Smooth muscle cell (in vitro differentiated cells): ENCODE results near the gene GLIS1. TPM values are rescaled to one million over a fixed set of nuclear protein-coding genes. Genes with fewer than 3 reads are reported as not detected.

Source experiments
- DNase-seq: peaks from one replicate; lab custom pipeline; 2025; ENCODE audit not compliant: unreplicated experiment; lab: John Stamatoyannopoulos, UW
- H2AFZ ChIP-seq: fragments of 200-600 bp; sonication (generic); 2 replicates; pipeline ENCODE4 v1.6.0; 2016; ENCODE audit warnings: antibody characterized with exemption, low read depth, mild to moderate bottlenecking
- H3F3A ChIP-seq: fragments of 200-600 bp; sonication (generic); 2 replicates; pipeline ENCODE4 v1.6.0; 2017; ENCODE audit warnings: antibody characterized with exemption, low read depth
- H3K27ac ChIP-seq: fragments of 200-600 bp; sonication (generic); 2 replicates; pipeline ENCODE4 v1.5.1; 2016; ENCODE audit warnings: low read depth, mild to moderate bottlenecking
- H3K27me3 ChIP-seq: fragments of 200-600 bp; sonication (generic); 2 replicates; pipeline ENCODE4 v1.6.1; 2016; ENCODE audit warnings: low read depth, mild to moderate bottlenecking
- H3K36me3 ChIP-seq: fragments of 200-600 bp; sonication (generic); 2 replicates; pipeline ENCODE4 v1.5.1; 2016; ENCODE audit warnings: low read depth
- H3K4me1 ChIP-seq: fragments of 200-600 bp; sonication (generic); 2 replicates; pipeline ENCODE4 v1.5.1; 2016; ENCODE audit warnings: low read depth
- H3K4me2 ChIP-seq: fragments of 200-600 bp; sonication (generic); 2 replicates; pipeline ENCODE4 v1.6.0; 2016; ENCODE audit warnings: mild to moderate bottlenecking
- H3K4me3 ChIP-seq: fragments of 200-600 bp; sonication (generic); 2 replicates; pipeline ENCODE4 v1.5.1; 2016; ENCODE audit warnings: mild to moderate bottlenecking
- H3K79me2 ChIP-seq: fragments of 200-600 bp; sonication (generic); 2 replicates; pipeline ENCODE4 v1.6.0; 2016; ENCODE audit warnings: low read depth, mild to moderate bottlenecking
- H3K9ac ChIP-seq: fragments of 200-600 bp; sonication (generic); 2 replicates; pipeline ENCODE4 v1.6.0; 2016; ENCODE audit warnings: low read depth
- H3K9me3 ChIP-seq: fragments of 200-600 bp; sonication (generic); replicated peaks from 2 replicates; pipeline ENCODE4 v1.5.1; 2016; ENCODE audit warnings: low read depth
- H4K20me1 ChIP-seq: fragments of 200-600 bp; sonication (generic); 2 replicates; pipeline ENCODE4 v1.6.0; 2016; ENCODE audit warnings: low read depth
- CTCF ChIP-seq: fragments of 200-600 bp; sonication (generic); IDR thresholded peaks from 2 replicates; pipeline ENCODE4 v1.5.1; 2017; ENCODE audit warnings: borderline replicate concordance, mild to moderate bottlenecking, antibody characterized with exemption; ENCODE audit not compliant: insufficient read depth, poor library complexity, severe bottlenecking
- WGBS: methylation state at CpG from one replicate; pipeline ENCODE4 v1.1.7; 2016; ENCODE audit warnings: low lambda C conversion rate; 5-methylcytosine and 5-hydroxymethylcytosine counted together
- polyA plus RNA-seq: library from polyadenylated mRNA; unstranded; fragments of >200 nt; fragmentation: Nextera tagmentation; extraction: Ambion mirVana; gene quantifications from 2 replicates; pipeline ENCODE4 v1.2.1, GENCODE V29; 2016
- total RNA-seq: library from RNA; depleted of rRNA; stranded (reverse); fragments of >200 nt; gene quantifications from 2 replicates; pipeline ENCODE4 v1.2.3, GENCODE V29; 2014

Gene GLIS1
- total and polyA plus RNA-seq, 2 experiments from 2014 or later, result 0.36 to 4.9 TPM

DNA sequence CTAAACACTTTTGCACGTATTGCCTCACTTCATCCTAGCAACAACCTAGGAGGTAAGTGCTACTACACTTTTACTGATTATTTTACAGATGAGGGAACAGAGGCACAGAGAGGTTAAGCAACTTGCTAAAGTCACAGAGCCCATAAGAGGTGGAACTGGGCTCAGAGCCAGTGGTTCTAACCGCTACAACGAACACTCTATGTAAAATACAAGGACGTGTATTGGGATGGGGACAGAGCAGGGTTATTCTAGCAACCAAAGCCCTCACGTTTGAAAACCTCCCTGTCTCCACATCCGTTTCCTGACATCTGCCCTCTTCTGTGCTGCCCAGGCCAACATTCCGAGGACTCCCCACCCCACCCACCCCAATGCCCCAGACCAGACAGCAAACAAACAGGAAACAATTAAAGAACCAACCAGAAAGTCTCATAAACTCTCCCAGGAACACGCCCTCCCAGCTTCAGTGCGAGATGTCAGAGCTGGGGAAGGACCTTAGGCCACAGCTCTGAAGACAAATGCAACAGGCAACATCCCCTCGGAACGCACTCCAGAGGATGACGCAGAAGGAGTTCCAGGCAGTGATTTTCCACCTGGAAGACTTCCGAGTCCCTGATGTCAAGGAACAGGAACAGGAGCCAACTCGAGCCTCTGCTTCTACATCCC is 41.1 kb downstream of the GLIS1 start:
- H3K36me3 ChIP-seq, result no peaks in the 10 kb centered on the region
- H3K27ac ChIP-seq, result peak overlapping the region; percentile 33
- H3K4me2 ChIP-seq, result peak overlapping the region; percentile 17
- H3K9ac ChIP-seq, result peak overlapping the region; percentile 6
- no peaks in the 10 kb centered on the region for H3F3A ChIP-seq
- H3K4me1 ChIP-seq, result no peaks in the 10 kb centered on the region
- H3K79me2 ChIP-seq, result no peaks in the 10 kb centered on the region
- TF ChIP-seq CTCF, result no peak
- no peaks in the 10 kb centered on the region for H3K9me3 ChIP-seq
- H3K27me3 ChIP-seq, result no peaks in the 10 kb centered on the region
- H2AFZ ChIP-seq, result no peak overlapping the region
- no peaks in the 10 kb centered on the region for H4K20me1 ChIP-seq
- no peak for DNase-seq
- H3K4me3 ChIP-seq, result no peak overlapping the region
- WGBS, result 39% methylated on average over 14 of the region's 14 CpGs

DNA sequence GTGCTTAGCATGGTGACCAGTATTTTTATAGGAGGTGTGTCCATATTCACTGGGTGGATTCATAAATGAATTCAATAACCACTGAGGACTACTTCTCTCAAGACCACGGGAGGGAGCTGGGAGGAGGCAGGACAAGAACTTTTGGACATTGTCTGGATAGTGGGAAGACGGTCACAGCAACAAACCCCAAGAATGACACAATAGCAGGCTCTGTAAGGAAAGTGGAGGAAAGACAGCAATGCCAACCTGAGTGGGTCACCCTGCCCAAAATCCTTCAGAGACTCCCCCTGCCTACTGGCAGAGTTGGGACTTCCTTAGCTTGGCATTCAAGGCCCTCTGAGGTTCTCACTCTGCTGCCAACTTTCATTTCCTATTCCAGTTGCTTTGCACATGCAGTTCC is 42.0 kb downstream of the GLIS1 start:
- Histone ChIP-seq H3K9me3 (no peaks in the 10 kb centered on the region), H3K27me3 (no peaks in the 10 kb centered on the region), H3F3A (no peaks in the 10 kb centered on the region), H2AFZ (no peak overlapping the region), H3K9ac (no peak overlapping the region), H3K4me3 (no peak overlapping the region), H3K4me2 (no peak overlapping the region), H3K79me2 (no peaks in the 10 kb centered on the region), H4K20me1 (no peaks in the 10 kb centered on the region), H3K27ac (no peak overlapping the region), H3K4me1 (no peaks in the 10 kb centered on the region), H3K36me3 (no peaks in the 10 kb centered on the region)
- DNase-seq, result no peak
- 98% methylated on average over 2 of the region's 2 CpGs for WGBS
- no peak for TF ChIP-seq CTCF

- Histone ChIP-seq H3K79me2 (no peaks in the 10 kb centered on the region), H3K9me3 (no peaks in the 10 kb centered on the region), H3K4me1 (no peaks in the 10 kb centered on the region), H3F3A (no peaks in the 10 kb centered on the region), H4K20me1 (no peaks in the 10 kb centered on the region), H3K4me3 (no peak overlapping the region), H3K27ac (no peak overlapping the region), H3K36me3 (no peaks in the 10 kb centered on the region), H3K27me3 (no peaks in the 10 kb centered on the region), H2AFZ (no peak overlapping the region), H3K4me2 (no peak overlapping the region), H3K9ac (no peak overlapping the region)
- no peak for DNase-seq
- no peak for TF ChIP-seq CTCF
- WGBS, result 84% methylated on average over 11 of the region's 11 CpGs
Measured at GRCh38 chr1:53696571-53696970, 42.4 kb downstream of the GLIS1 start.

DNA sequence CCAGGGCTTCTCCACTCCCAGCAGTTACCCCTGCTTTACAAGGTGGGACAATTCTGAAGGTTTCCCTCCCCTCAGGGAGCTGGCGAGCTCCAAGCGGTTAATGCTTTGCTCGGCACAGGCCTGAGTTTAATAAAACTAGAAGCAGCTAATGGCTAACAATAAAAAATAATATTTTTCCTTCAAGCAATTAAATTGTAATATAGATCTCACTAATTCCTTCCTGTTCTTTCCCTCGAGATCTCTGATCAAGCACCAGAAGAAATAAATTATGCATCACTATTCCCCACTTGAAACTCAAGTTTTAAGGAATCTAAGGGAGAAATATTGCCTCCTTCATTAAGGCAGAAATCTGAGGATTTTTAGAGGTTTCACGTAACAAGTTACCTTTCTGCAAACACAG is 42.9 kb downstream of the GLIS1 start:
- no peak for TF ChIP-seq CTCF
- Histone ChIP-seq H3K4me1 (no peaks in the 10 kb centered on the region), H4K20me1 (no peaks in the 10 kb centered on the region), H3K9ac (no peak overlapping the region), H3K79me2 (no peaks in the 10 kb centered on the region), H2AFZ (no peak overlapping the region), H3K9me3 (no peaks in the 10 kb centered on the region), H3K27me3 (no peaks in the 10 kb centered on the region), H3K4me2 (no peak overlapping the region), H3K36me3 (no peaks in the 10 kb centered on the region), H3K27ac (no peak overlapping the region), H3F3A (no peaks in the 10 kb centered on the region), H3K4me3 (no peak overlapping the region)
- WGBS, result 93% methylated on average over 5 of the region's 5 CpGs
- no peak for DNase-seq
